A549 (cell line): ENCODE measurements around the gene XRCC5. TPM values are rescaled to one million over a fixed set of nuclear protein-coding genes. Genes with fewer than 3 reads are reported as not detected.
A peak's percentile ranks its signal among the peaks of the same experiment; 100 is the strongest.

Experiments used
- ATAC-seq, 2 experiments: fragments of 200-7000 bp in 1 of 2; fragments of >200 bp in 1 of 2; cut with Nextera tagmentation in 1 of 2; cut with Tn5 transposase in 1 of 2; 3 replicates each; pipeline versions ENCODE4 v1.8.0 to v1.9.1; 2018 to 2020; ENCODE audit warnings: mild to moderate bottlenecking in 1 of 2, moderate library complexity in 1 of 2
- CTCF ChIA-PET: fragments of 300-600 bp; sonication (Branson Sonifier 250); formaldehyde crosslinking; extraction: SDS; loops from one replicate; lab custom pipeline; 2021; ENCODE audit warnings: antibody characterized with exemption, inconsistent platforms; lab: Yijun Ruan, JAX
- POLR2A ChIA-PET: fragments of 350-600 bp; formaldehyde crosslinking; extraction: SDS; loops from one replicate; lab custom pipeline; 2021; ENCODE audit warnings: antibody characterized with exemption, inconsistent platforms; lab: Yijun Ruan, JAX
- DNase-seq, 2 experiments: peaks; one replicate each; pipeline versions ENCODE4 v3.0.0 to v3.0.0-alpha.2; 2011 to 2016; ENCODE audit warnings: low read depth in 1 of 2, low spot score in 1 of 2
- FAIRE-seq: peaks from 2 replicates; lab custom pipeline; 2011; peaks lifted over from hg19 to GRCh38; lab: Jason Lieb, UNC
- H3K27ac ChIP-seq, 2 experiments: fragments of >200 bp; sonication (Bioruptor Twin); formaldehyde crosslinking; 3 replicates each; pipeline ENCODE4 v1.5.1; 2016 to 2017
- H3K4me1 ChIP-seq: fragments of >200 bp; sonication (Bioruptor Twin); formaldehyde crosslinking; 3 replicates; pipeline ENCODE4 v1.6.1; 2016
- H3K4me2 ChIP-seq: fragments of >200 bp; sonication (Bioruptor Twin); formaldehyde crosslinking; 3 replicates; pipeline ENCODE4 v1.6.1; 2016
- H3K4me3 ChIP-seq: fragments of >200 bp; sonication (Bioruptor Twin); formaldehyde crosslinking; 3 replicates; pipeline ENCODE4 v1.5.1; 2016
- H3K9me3 ChIP-seq: fragments of >200 bp; sonication (Bioruptor Twin); formaldehyde crosslinking; 3 replicates; pipeline ENCODE4 v1.6.1; 2016
- CHD4 ChIP-seq: fragments of 200-600 bp; sonication (generic); IDR thresholded peaks from 2 replicates; pipeline ENCODE4 v1.6.1; 2016; ENCODE audit warnings: antibody characterized with exemption, mild to moderate bottlenecking, borderline replicate concordance
- EP300 ChIP-seq, 2 experiments: fragments of >200 bp; sonication (Bioruptor Twin); formaldehyde crosslinking; IDR thresholded peaks; 2 replicates in 1 of 2; 3 replicates in 1 of 2; pipeline ENCODE4 v1.6.1; 2016 to 2017
- FOSB ChIP-seq: fragments of 250-450 bp; sonication (Bioruptor Pico); IDR thresholded peaks from 2 replicates; pipeline ENCODE4 v1.5.0; 2020; ENCODE audit warnings: mild to moderate bottlenecking, moderate library complexity
- FOSL2 ChIP-seq, 2 experiments: fragments of 450-650 bp in 1 of 2; fragments of >200 bp in 1 of 2; sonication (Bioruptor Twin) in 1 of 2; formaldehyde crosslinking; IDR thresholded peaks; 2 replicates each; pipeline versions ENCODE4 v1.5.0 to v1.6.1; 2016 to 2020; ENCODE audit warnings: mild to moderate bottlenecking in 1 of 2, moderate library complexity in 1 of 2
- FOXS1 ChIP-seq: fragments of 250-450 bp; sonication (Bioruptor Pico); IDR thresholded peaks from 2 replicates; pipeline ENCODE4 v1.5.0; 2020; ENCODE audit warnings: mild to moderate bottlenecking, moderate library complexity
- HEYL ChIP-seq: fragments of 250-450 bp; sonication (Bioruptor Pico); IDR thresholded peaks from 2 replicates; pipeline ENCODE4 v1.8.0; 2021; ENCODE audit warnings: mild to moderate bottlenecking, moderate library complexity
- HOXA7 ChIP-seq: fragments of 250-450 bp; sonication (Bioruptor Pico); IDR thresholded peaks from 2 replicates; pipeline ENCODE4 v1.5.0; 2020; ENCODE audit warnings: mild to moderate bottlenecking, moderate library complexity
- JUN ChIP-seq, 2 experiments: fragments of >200 bp; sonication (Bioruptor Twin); formaldehyde crosslinking; IDR thresholded peaks; 2 replicates in 1 of 2; 3 replicates in 1 of 2; pipeline ENCODE4 v1.6.1; 2016 to 2017
- MAZ ChIP-seq: fragments of 150-350 bp; IDR thresholded peaks from 2 replicates; pipeline ENCODE4 v1.6.1; 2014; ENCODE audit warnings: antibody characterized with exemption, low read depth, low read length, borderline replicate concordance
- MYC ChIP-seq: IDR thresholded peaks from 2 replicates; pipeline ENCODE4 v1.6.1; 2012; ENCODE audit warnings: mild to moderate bottlenecking, inconsistent platforms, low read length, improper control_type of control experiment, borderline replicate concordance
- POLR2A ChIP-seq: IDR thresholded peaks from 2 replicates; pipeline ENCODE4 v1.6.1; 2012; ENCODE audit warnings: mild to moderate bottlenecking, low read length
- RARB ChIP-seq: fragments of 250-450 bp; sonication (Bioruptor Pico); IDR thresholded peaks from 2 replicates; pipeline ENCODE4 v1.8.0; 2021; ENCODE audit warnings: mild to moderate bottlenecking, moderate library complexity
- RNF2 ChIP-seq: fragments of 200-600 bp; sonication (generic); IDR thresholded peaks from 2 replicates; pipeline ENCODE4 v1.6.1; 2016; ENCODE audit warnings: low read depth, mild to moderate bottlenecking, antibody characterized with exemption, moderate library complexity, borderline replicate concordance
- TFCP2L1 ChIP-seq: fragments of 250-450 bp; sonication (Bioruptor Pico); IDR thresholded peaks from 2 replicates; pipeline ENCODE4 v1.5.0; 2021; ENCODE audit warnings: mild to moderate bottlenecking
- ZSCAN20 ChIP-seq: fragments of 250-450 bp; sonication (Bioruptor Pico); IDR thresholded peaks from 2 replicates; pipeline ENCODE4 v1.8.0; 2022; ENCODE audit warnings: mild to moderate bottlenecking, moderate library complexity
- WGBS: methylation state at CpG from one replicate; pipeline ENCODE4 v1.1.6; 2017; ENCODE audit errors: missing lambda C conversion rate; 5-methylcytosine and 5-hydroxymethylcytosine counted together
- polyA plus RNA-seq, 4 experiments: library from polyadenylated mRNA; depleted of rRNA in 3 of 4; stranded (reverse); fragments of >200 nt; fragmentation: RNase III in 1 of 4; extraction: RNeasy Plus Mini Kit Qiagen cat#74134 plus additional on column Dnase treatment in 1 of 4; gene quantifications; 2 replicates in 3 of 4; 3 replicates in 1 of 4; pipeline ENCODE4 v1.2.3, GENCODE V29; 2011 to 2017
- TF ChIP-seq, protein P1 (sequence below): fragments of >200 bp; sonication (Bioruptor Twin); formaldehyde crosslinking; IDR thresholded peaks from 3 replicates; pipeline ENCODE4 v1.5.1; 2016
- TF ChIP-seq, protein P2 (sequence below): fragments of 250-450 bp; sonication (Bioruptor Pico); IDR thresholded peaks from 2 replicates; pipeline ENCODE4 v1.5.0; 2020; ENCODE audit warnings: low read depth, mild to moderate bottlenecking, moderate library complexity
- TF ChIP-seq, protein P3 (sequence below): IDR thresholded peaks from 2 replicates; pipeline ENCODE4 v1.6.1; 2012
- TF ChIP-seq, protein P4 (sequence below): fragments of 250-450 bp; sonication (Bioruptor Pico); IDR thresholded peaks from 2 replicates; pipeline ENCODE4 v1.5.0; 2021; ENCODE audit warnings: mild to moderate bottlenecking, moderate library complexity, borderline replicate concordance
- TF ChIP-seq, protein P5 (sequence below): IDR thresholded peaks from 2 replicates; pipeline ENCODE4 v1.6.1; 2012; ENCODE audit warnings: low read depth, borderline replicate concordance

XRCC5 gene
- polyA plus RNA-seq, 2 of the 4 experiments (the other 2 are of a cell fraction) = 217 to 430 TPM

DNA sequence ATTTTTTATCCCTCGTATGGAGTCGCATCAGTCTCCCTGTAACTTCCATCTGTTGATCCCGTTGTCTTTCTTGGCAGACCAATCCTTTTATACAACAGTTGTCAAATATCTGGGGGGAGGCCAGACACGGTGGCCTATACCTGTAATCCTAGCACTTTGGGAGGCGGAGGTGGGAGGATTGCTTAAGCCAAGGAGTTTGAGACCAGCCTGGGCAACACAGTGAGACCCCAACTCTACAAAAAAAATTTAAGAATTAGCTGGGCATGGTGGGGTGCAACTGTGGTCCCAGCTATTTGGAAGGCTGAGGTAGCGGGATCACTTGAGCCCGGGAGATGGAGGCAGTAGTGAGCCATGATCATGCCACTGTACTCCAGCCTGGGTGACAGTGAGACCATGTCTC lies 2.0 kb downstream of the XRCC5 start:
- Histone ChIP-seq H3K9me3 (no peaks in the 10 kb centered on the region), H3K4me3 (no peak overlapping the region), H3K4me2 (peak overlapping the region; percentile 88), H3K4me1 (peaks cover 27% of the 10 kb centered on the region), H3K27ac (no peak overlapping the region)
- no peak for FAIRE-seq
- 0 out of 5 replicates have a peak, but pooled peaks of 1 of the 2 experiments have one; percentile 11 for TF ChIP-seq JUN (IDR thresholded peaks at IDR 0.05)
- no peak for TF ChIP-seq CHD4
- TF ChIP-seq MAZ = no peak
- 73% methylated on average over 7 of the region's 7 CpGs for WGBS
- ChIA-PET POLR2A (no interaction called here), CTCF (interaction anchor here (0.8 to 1.2 kb wide), 4 partner anchors 23 to 390 kb away, joined by 3 to 4 read pairs (median 4); partner anchors contain the start of genes PECR and TMEM169)
- DNase-seq = no peak
- ATAC-seq = no peak

DNA sequence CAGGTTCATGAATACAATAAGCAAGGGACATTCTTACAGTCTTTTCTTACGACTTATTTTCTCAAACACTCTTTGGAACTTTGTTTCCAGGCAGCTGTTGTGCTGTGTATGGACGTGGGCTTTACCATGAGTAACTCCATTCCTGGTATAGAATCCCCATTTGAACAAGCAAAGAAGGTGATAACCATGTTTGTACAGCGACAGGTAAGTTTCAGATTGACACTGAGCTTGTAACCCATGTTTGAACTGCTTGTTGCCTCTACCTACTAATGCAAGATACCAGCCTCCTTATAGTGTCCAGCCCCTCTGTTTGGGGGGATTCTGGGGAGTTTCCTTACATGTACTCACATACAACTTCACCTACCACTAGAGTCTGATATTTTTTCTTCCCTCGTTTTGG lies 3.8 kb downstream of the XRCC5 start:
- H3K4me2 ChIP-seq = no peak overlapping the region
- no peak for FAIRE-seq
- POLR2A ChIA-PET = no interaction called here
- H3K9me3 ChIP-seq = no peaks in the 10 kb centered on the region
- H3K27ac ChIP-seq = no peak overlapping the region
- TF ChIP-seq HOXA7 (CRISPR knock-in tag) = no peak
- no peak for TF ChIP-seq FOXS1 (CRISPR knock-in tag)
- TF ChIP-seq, protein P1, sequence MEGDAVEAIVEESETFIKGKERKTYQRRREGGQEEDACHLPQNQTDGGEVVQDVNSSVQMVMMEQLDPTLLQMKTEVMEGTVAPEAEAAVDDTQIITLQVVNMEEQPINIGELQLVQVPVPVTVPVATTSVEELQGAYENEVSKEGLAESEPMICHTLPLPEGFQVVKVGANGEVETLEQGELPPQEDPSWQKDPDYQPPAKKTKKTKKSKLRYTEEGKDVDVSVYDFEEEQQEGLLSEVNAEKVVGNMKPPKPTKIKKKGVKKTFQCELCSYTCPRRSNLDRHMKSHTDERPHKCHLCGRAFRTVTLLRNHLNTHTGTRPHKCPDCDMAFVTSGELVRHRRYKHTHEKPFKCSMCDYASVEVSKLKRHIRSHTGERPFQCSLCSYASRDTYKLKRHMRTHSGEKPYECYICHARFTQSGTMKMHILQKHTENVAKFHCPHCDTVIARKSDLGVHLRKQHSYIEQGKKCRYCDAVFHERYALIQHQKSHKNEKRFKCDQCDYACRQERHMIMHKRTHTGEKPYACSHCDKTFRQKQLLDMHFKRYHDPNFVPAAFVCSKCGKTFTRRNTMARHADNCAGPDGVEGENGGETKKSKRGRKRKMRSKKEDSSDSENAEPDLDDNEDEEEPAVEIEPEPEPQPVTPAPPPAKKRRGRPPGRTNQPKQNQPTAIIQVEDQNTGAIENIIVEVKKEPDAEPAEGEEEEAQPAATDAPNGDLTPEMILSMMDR = no peak
- TF ChIP-seq, protein P2, sequence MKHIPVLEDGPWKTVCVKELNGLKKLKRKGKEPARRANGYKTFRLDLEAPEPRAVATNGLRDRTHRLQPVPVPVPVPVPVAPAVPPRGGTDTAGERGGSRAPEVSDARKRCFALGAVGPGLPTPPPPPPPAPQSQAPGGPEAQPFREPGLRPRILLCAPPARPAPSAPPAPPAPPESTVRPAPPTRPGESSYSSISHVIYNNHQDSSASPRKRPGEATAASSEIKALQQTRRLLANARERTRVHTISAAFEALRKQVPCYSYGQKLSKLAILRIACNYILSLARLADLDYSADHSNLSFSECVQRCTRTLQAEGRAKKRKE = no peak
- TF ChIP-seq, all 56 proteins: peak for 0
- ATAC-seq (no peak), DNase-seq (no peak)
- WGBS = 86% methylated on average over 4 of the region's 4 CpGs
- H3K4me1 ChIP-seq = peaks cover 30% of the 10 kb centered on the region
- CTCF ChIA-PET = interaction anchor here (1.4 kb wide), 1 partner anchor 292 kb away, joined by 6 read pairs; no protein-coding TSS in a partner anchor
- H3K4me3 ChIP-seq = no peak overlapping the region

DNA sequence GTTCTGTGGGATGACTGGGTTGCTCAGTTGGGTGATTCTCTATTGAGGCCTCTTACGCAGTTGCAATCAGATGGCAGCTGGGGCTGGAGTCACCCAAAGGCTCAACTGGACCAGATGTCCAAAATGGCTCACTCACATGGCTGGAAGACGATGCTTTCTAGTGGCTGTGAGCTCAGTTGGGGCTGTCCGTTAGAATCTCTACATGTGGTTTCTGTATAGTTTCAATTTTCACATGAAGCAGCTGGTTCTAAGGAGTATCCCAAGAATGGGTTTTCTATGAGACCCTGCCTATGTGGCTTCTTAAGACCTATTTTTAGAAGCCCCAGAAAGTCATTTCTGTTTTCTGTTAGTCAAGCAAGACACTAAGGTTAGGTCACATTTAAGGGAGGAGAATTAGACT lies 4.4 kb downstream of the XRCC5 start:
- TF ChIP-seq MYC = no peak
- ChIA-PET POLR2A (no interaction called here), CTCF (interaction anchor here (1.5 to 1.6 kb wide), 2 partner anchors 20 to 24 kb away, joined by 4 to 7 read pairs; no protein-coding TSS in a partner anchor)
- Histone ChIP-seq H3K27ac (no peak overlapping the region), H3K4me3 (no peak overlapping the region), H3K4me1 (peaks cover 30% of the 10 kb centered on the region), H3K4me2 (no peak overlapping the region), H3K9me3 (no peaks in the 10 kb centered on the region)
- FAIRE-seq (no peak), ATAC-seq (no peak), DNase-seq (no peak)
- WGBS = 92% methylated on average over 3 of the region's 3 CpGs

DNA sequence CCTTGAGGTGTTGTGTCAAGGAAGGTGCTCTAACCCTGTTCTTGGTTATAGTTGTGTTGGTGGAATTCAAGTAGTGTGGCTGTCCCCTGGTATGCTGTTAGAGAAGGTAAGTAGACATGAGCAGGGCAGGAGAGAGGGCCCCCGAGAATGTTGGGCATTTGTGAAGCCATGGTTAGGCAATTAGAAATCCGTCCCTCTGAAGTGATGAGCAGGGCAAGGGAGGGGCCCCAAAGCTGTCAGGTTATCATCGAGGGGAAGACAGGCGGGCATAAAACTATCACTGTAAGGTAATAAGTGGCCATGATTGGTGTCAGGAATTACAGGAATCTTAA lies 5.2 kb downstream of the XRCC5 start:
- no peak for TF ChIP-seq MYC
- TF ChIP-seq FOXS1 (CRISPR knock-in tag) = no peak
- TF ChIP-seq, protein P3, sequence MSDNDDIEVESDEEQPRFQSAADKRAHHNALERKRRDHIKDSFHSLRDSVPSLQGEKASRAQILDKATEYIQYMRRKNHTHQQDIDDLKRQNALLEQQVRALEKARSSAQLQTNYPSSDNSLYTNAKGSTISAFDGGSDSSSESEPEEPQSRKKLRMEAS = no peak
- TF ChIP-seq HEYL = no peak
- no peak for TF ChIP-seq RNF2
- TF ChIP-seq MAZ = no peak
- no peak for TF ChIP-seq FOSL2 (IDR thresholded peaks at IDR 0.05)
- TF ChIP-seq FOSL2 (CRISPR knock-in tag; IDR thresholded peaks at IDR 0.05) = no peak
- no peak for TF ChIP-seq ZSCAN20 (CRISPR knock-in tag)
- TF ChIP-seq JUN (IDR thresholded peaks at IDR 0.05) = no peak
- TF ChIP-seq FOSB (CRISPR knock-in tag) = no peak
- no peak for TF ChIP-seq POLR2A
- TF ChIP-seq, protein P4, sequence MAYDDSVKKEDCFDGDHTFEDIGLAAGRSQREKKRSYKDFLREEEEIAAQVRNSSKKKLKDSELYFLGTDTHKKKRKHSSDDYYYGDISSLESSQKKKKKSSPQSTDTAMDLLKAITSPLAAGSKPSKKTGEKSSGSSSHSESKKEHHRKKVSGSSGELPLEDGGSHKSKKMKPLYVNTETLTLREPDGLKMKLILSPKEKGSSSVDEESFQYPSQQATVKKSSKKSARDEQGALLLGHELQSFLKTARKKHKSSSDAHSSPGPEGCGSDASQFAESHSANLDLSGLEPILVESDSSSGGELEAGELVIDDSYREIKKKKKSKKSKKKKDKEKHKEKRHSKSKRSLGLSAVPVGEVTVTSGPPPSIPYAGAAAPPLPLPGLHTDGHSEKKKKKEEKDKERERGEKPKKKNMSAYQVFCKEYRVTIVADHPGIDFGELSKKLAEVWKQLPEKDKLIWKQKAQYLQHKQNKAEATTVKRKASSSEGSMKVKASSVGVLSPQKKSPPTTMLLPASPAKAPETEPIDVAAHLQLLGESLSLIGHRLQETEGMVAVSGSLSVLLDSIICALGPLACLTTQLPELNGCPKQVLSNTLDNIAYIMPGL (CRISPR knock-in tag) = no peak
- no peak for TF ChIP-seq RARB
- TF ChIP-seq, protein P5, sequence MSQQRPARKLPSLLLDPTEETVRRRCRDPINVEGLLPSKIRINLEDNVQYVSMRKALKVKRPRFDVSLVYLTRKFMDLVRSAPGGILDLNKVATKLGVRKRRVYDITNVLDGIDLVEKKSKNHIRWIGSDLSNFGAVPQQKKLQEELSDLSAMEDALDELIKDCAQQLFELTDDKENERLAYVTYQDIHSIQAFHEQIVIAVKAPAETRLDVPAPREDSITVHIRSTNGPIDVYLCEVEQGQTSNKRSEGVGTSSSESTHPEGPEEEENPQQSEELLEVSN = no peak
- TF ChIP-seq TFCP2L1 (CRISPR knock-in tag) = no peak
- TF ChIP-seq EP300 (IDR thresholded peaks at IDR 0.05) = no peak
- H3K27ac ChIP-seq = no peak overlapping the region
- no peaks in the 10 kb centered on the region for H3K9me3 ChIP-seq
- H3K4me1 ChIP-seq = peaks cover 30% of the 10 kb centered on the region
- POLR2A ChIA-PET = interaction anchor here (0.9 to 1.0 kb wide), 2 partner anchors 33 to 384 kb away, joined by 4 to 5 read pairs; partner anchors contain the start of genes PECR, RPL37A and TMEM169
- WGBS = 40% methylated on average over 4 of the region's 4 CpGs
- H3K4me2 ChIP-seq = no peak overlapping the region
- CTCF ChIA-PET = interaction anchor here (0.6 to 1.6 kb wide), 4 partner anchors 13 to 34 kb away, joined by 3 to 7 read pairs (median 4); no protein-coding TSS in a partner anchor
- ATAC-seq (peak; percentile 36 to 52), DNase-seq (no peak), FAIRE-seq (no peak)
- no peak overlapping the region for H3K4me3 ChIP-seq
